ENCODE results near the gene GYPE.
"Not testable (repeated sequence)": the region's sequence is repeated elsewhere in the genome, so short reads cannot be mapped to it uniquely, and the experiment has no call there.

DNA sequence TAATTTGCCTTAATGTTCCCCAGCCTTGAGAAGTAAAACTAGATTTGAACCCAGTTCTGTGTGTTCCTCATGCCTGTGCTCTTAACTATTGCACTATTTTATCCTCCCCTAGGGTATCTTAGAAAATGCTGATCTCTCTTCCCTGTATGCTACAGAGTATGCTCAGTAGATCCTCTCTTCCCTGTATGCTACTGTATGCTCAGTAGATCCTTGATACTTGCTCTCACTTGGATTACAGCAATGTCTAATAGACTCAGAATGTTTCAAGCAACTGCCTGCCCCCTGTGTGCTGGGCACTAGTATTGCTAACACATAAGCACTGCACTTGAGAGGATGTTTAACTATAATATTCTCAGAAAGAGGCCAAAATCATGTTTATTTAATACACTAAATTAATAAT lies 928 bp downstream of the GYPE start:
- TF ChIP-seq SAP130 (CRISPR knock-in tag; IDR thresholded peaks at IDR 0.05; ENCODE audit: low read depth); ESRRA (CRISPR knock-in tag; IDR thresholded peaks at IDR 0.05; ENCODE audit: low read depth); ZFX (CRISPR knock-in tag; IDR thresholded peaks at IDR 0.05; ENCODE audit: low read depth); POLR2A (IDR thresholded peaks at IDR 0.05; ENCODE audit: insufficient read depth in 1 of 2, low read depth in 2 of 2, low read length in 2 of 2); ZNF605 (CRISPR knock-in tag; IDR thresholded peaks at IDR 0.05); ZNF263 (CRISPR knock-in tag; IDR thresholded peaks at IDR 0.05); FOXA3 (CRISPR knock-in tag; IDR thresholded peaks at IDR 0.05); EZH2 (conservative IDR thresholded peaks at IDR 0.05; ENCODE audit: low read depth, low read length): not testable (repeated sequence)
- TF ChIP-seq, protein P1, sequence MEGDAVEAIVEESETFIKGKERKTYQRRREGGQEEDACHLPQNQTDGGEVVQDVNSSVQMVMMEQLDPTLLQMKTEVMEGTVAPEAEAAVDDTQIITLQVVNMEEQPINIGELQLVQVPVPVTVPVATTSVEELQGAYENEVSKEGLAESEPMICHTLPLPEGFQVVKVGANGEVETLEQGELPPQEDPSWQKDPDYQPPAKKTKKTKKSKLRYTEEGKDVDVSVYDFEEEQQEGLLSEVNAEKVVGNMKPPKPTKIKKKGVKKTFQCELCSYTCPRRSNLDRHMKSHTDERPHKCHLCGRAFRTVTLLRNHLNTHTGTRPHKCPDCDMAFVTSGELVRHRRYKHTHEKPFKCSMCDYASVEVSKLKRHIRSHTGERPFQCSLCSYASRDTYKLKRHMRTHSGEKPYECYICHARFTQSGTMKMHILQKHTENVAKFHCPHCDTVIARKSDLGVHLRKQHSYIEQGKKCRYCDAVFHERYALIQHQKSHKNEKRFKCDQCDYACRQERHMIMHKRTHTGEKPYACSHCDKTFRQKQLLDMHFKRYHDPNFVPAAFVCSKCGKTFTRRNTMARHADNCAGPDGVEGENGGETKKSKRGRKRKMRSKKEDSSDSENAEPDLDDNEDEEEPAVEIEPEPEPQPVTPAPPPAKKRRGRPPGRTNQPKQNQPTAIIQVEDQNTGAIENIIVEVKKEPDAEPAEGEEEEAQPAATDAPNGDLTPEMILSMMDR (CRISPR knock-in tag; IDR thresholded peaks at IDR 0.05): not testable (repeated sequence)
